HUDEP-2 (cell line): ENCODE data around the gene PDPN.

Experiments used
- DNase-seq, 76 experiments: peaks; one replicate each; lab custom pipeline; 2025; ENCODE audit not compliant: unreplicated experiment in 76 of 76; lab: John Stamatoyannopoulos, UW

Gene PDPN

GRCh38 chr1:13616234-13616633 lies 32.6 kb downstream of the PDPN start:
- DNase-seq: no peak

GRCh38 chr1:13617108-13617507 lies 33.5 kb downstream of the PDPN start:
- no peak for DNase-seq

- DNase-seq: no peak
These were observed 34.1 kb downstream of the PDPN start for GRCh38 chr1:13617773-13618172.

- DNase-seq: no peak
These were observed 34.9 kb downstream of the PDPN start for GRCh38 chr1:13618483-13618882.

GRCh38 chr1:13619909-13620308 lies 36.3 kb downstream of the PDPN start:
- no peak for DNase-seq

- no peak for DNase-seq
These were observed 37.2 kb downstream of the PDPN start for GRCh38 chr1:13620825-13621224.

GRCh38 chr1:13622446-13622845 lies 38.8 kb downstream of the PDPN start:
- DNase-seq: no peak

GRCh38 chr1:13623021-13623637 lies 39.5 kb downstream of the PDPN start:
- no peak for DNase-seq

- no peak for DNase-seq
These were observed 40.9 kb downstream of the PDPN start for GRCh38 chr1:13624526-13624925.

GRCh38 chr1:13627127-13627526 lies 43.5 kb downstream of the PDPN start:
- DNase-seq: no peak

GRCh38 chr1:13628218-13628617 lies 44.6 kb downstream of the PDPN start:
- DNase-seq: no peak

GRCh38 chr1:13628711-13629110 lies 45.1 kb downstream of the PDPN start:
- DNase-seq: no peak

GRCh38 chr1:13642306-13643004 lies 58.8 kb downstream of the PDPN start:
- DNase-seq: no peak

GRCh38 chr1:13643017-13643416 lies 59.4 kb downstream of the PDPN start:
- no peak for DNase-seq

GRCh38 chr1:13646521-13646920 lies 62.9 kb downstream of the PDPN start:
- no peak for DNase-seq

GRCh38 chr1:13651279-13651678 lies 67.6 kb downstream of the PDPN start:
- DNase-seq: no peak

GRCh38 chr1:13652238-13652637 lies 68.6 kb downstream of the PDPN start:
- no peak for DNase-seq

- no peak for DNase-seq
These were observed 77.9 kb downstream of the PDPN start for GRCh38 chr1:13661539-13661938.

GRCh38 chr1:13662493-13662892 lies 78.9 kb downstream of the PDPN start:
- peak in 1 of 76 experiments; percentile 9 for DNase-seq

- DNase-seq: no peak
These were observed 80.3 kb downstream of the PDPN start for GRCh38 chr1:13663969-13664368.

GRCh38 chr1:13664451-13664850 lies 80.8 kb downstream of the PDPN start:
- no peak for DNase-seq

GRCh38 chr1:13666317-13666716 lies 82.7 kb downstream of the PDPN start:
- no peak for DNase-seq
